BE2C (cell line): ENCODE results near the gene MAGEB17.
"Not testable (repeated sequence)": the region's sequence is repeated elsewhere in the genome, so short reads cannot be mapped to it uniquely, and the experiment has no call there.

ENCODE experiments used
- DNase-seq: peaks from one replicate; pipeline ENCODE4 v3.0.0-alpha.2; 2020
- H3K27me3 ChIP-seq: fragments of 250-450 bp; sonication (Bioruptor Pico); 2 replicates; pipeline ENCODE4 v1.5.1; 2020; ENCODE audit warnings: mild to moderate bottlenecking
- H3K36me3 ChIP-seq: fragments of 250-450 bp; sonication (Bioruptor Pico); 2 replicates; pipeline ENCODE4 v1.5.1; 2020; ENCODE audit warnings: mild to moderate bottlenecking
- H3K4me1 ChIP-seq: fragments of 250-450 bp; sonication (Bioruptor Pico); 2 replicates; pipeline ENCODE4 v1.5.1; 2020
- H3K4me3 ChIP-seq: 2 replicates; pipeline ENCODE4 v1.5.1; 2011; ENCODE audit warnings: low read depth, low read length
- H3K9me3 ChIP-seq: fragments of 250-450 bp; sonication (Bioruptor Pico); 2 replicates; pipeline ENCODE4 v1.5.1; 2020
- CTCF ChIP-seq: IDR thresholded peaks from 2 replicates; pipeline ENCODE4 v1.5.1; 2012; ENCODE audit warnings: mild to moderate bottlenecking, low read depth, low read length

The MAGEB17 gene

GRCh38 chrX:16140448-16140847, 26.8 kb upstream of the MAGEB17 start:
- Histone ChIP-seq H3K27me3 (no peaks in the 10 kb centered on the region), H3K4me1 (no peaks in the 10 kb centered on the region), H3K9me3 (no peaks in the 10 kb centered on the region), H3K4me3 (no peak overlapping the region), H3K36me3 (no peaks in the 10 kb centered on the region)
- TF ChIP-seq CTCF = no peak
- no peak for DNase-seq

GRCh38 chrX:16140983-16141382, 26.3 kb upstream of the MAGEB17 start:
- Histone ChIP-seq H3K27me3 (no peaks in the 10 kb centered on the region), H3K4me3 (no peak overlapping the region), H3K36me3 (no peaks in the 10 kb centered on the region), H3K4me1 (no peaks in the 10 kb centered on the region), H3K9me3 (no peaks in the 10 kb centered on the region)
- no peak for DNase-seq
- TF ChIP-seq CTCF = no peak

- H3K9me3 ChIP-seq = no peaks in the 10 kb centered on the region
- no peak for TF ChIP-seq CTCF
- no peaks in the 10 kb centered on the region for H3K27me3 ChIP-seq
- H3K4me3 ChIP-seq = no peak overlapping the region
- no peaks in the 10 kb centered on the region for H3K4me1 ChIP-seq
- no peak for DNase-seq
- H3K36me3 ChIP-seq = no peaks in the 10 kb centered on the region
Observed at GRCh38 chrX:16141422-16142245, 25.6 kb upstream of the MAGEB17 start.

- Histone ChIP-seq H3K36me3 (no peaks in the 10 kb centered on the region), H3K4me3 (no peak overlapping the region), H3K27me3 (no peaks in the 10 kb centered on the region), H3K9me3 (no peaks in the 10 kb centered on the region), H3K4me1 (no peaks in the 10 kb centered on the region)
- no peak for DNase-seq
- TF ChIP-seq CTCF = no peak
Observed at GRCh38 chrX:16142246-16142558, 25.1 kb upstream of the MAGEB17 start.

- H3K36me3 ChIP-seq = no peaks in the 10 kb centered on the region
- no peak overlapping the region for H3K4me3 ChIP-seq
- DNase-seq = no peak
- H3K4me1 ChIP-seq = no peaks in the 10 kb centered on the region
- H3K9me3 ChIP-seq = no peaks in the 10 kb centered on the region
- no peaks in the 10 kb centered on the region for H3K27me3 ChIP-seq
- TF ChIP-seq CTCF = no peak
Observed at GRCh38 chrX:16143968-16144367, 23.3 kb upstream of the MAGEB17 start.

- no peak for TF ChIP-seq CTCF
- Histone ChIP-seq H3K36me3 (no peaks in the 10 kb centered on the region), H3K27me3 (no peaks in the 10 kb centered on the region), H3K4me1 (no peaks in the 10 kb centered on the region), H3K9me3 (no peaks in the 10 kb centered on the region), H3K4me3 (no peak overlapping the region)
- no peak for DNase-seq
Observed at GRCh38 chrX:16144420-16144819, 22.9 kb upstream of the MAGEB17 start.

GRCh38 chrX:16145093-16145492, 22.2 kb upstream of the MAGEB17 start:
- not testable (repeated sequence) for H3K4me1 ChIP-seq, H3K27me3 ChIP-seq, H3K9me3 ChIP-seq, H3K4me3 ChIP-seq, DNase-seq, H3K36me3 ChIP-seq
